Stimulated activated CD4-positive, alpha-beta T cell treated with anti-CD3 and anti-CD28 coated beads, Interleukin-2, amount 100 ng/mL, for 4 hours (primary cell): ENCODE data around the gene NOSTRIN.
"Not testable (repeated sequence)": the region's sequence is repeated elsewhere in the genome, so short reads cannot be mapped to it uniquely, and the experiment has no call there.

Experiments
- DNase-seq: peaks from one replicate; pipeline ENCODE4 v3.0.0-alpha.2; 2020; ENCODE audit warnings: low read depth

The NOSTRIN gene

GRCh38 chr2:168801961-168802858 is at the start of gene NOSTRIN:
Gene NOSTRIN, plus strand, starts transcription at chr2:168802637. Its CDS starts 10 bp downstream, at chr2:168802647.
- no peak for DNase-seq

GRCh38 chr2:168753765-168754329 is 48.6 kb upstream of the NOSTRIN start:
- no peak for DNase-seq

GRCh38 chr2:168757223-168757622 is 45.2 kb upstream of the NOSTRIN start:
- DNase-seq = no peak

- no peak for DNase-seq
Measured at GRCh38 chr2:168758970-168759820, 43.2 kb upstream of the NOSTRIN start.

- DNase-seq = no peak
Measured at GRCh38 chr2:168765401-168765800, 37.0 kb upstream of the NOSTRIN start.

GRCh38 chr2:168766600-168766999 is 35.8 kb upstream of the NOSTRIN start:
- DNase-seq = no peak

GRCh38 chr2:168767258-168767657 is 35.2 kb upstream of the NOSTRIN start:
- no peak for DNase-seq

GRCh38 chr2:168768357-168768756 is 34.1 kb upstream of the NOSTRIN start:
- not testable (repeated sequence) for DNase-seq

- no peak for DNase-seq
Measured at GRCh38 chr2:168770796-168771195, 31.6 kb upstream of the NOSTRIN start.

GRCh38 chr2:168772704-168773103 is 29.7 kb upstream of the NOSTRIN start:
- no peak for DNase-seq

GRCh38 chr2:168773128-168773527 is 29.3 kb upstream of the NOSTRIN start:
- no peak for DNase-seq

- DNase-seq = no peak
Measured at GRCh38 chr2:168773719-168774521, 28.5 kb upstream of the NOSTRIN start.

GRCh38 chr2:168775837-168776236 is 26.6 kb upstream of the NOSTRIN start:
- no peak for DNase-seq

GRCh38 chr2:168780669-168781071 is 21.8 kb upstream of the NOSTRIN start:
- no peak for DNase-seq

- no peak for DNase-seq
Measured at GRCh38 chr2:168781191-168781817, 21.1 kb upstream of the NOSTRIN start.

- no peak for DNase-seq
Measured at GRCh38 chr2:168782271-168782670, 20.2 kb upstream of the NOSTRIN start.

GRCh38 chr2:168784993-168785392 is 17.4 kb upstream of the NOSTRIN start:
- DNase-seq = no peak

- DNase-seq = no peak
Measured at GRCh38 chr2:168787098-168787781, 15.2 kb upstream of the NOSTRIN start.

- no peak for DNase-seq
Measured at GRCh38 chr2:168787782-168788376, 14.6 kb upstream of the NOSTRIN start.

- DNase-seq = no peak
Measured at GRCh38 chr2:168789776-168790175, 12.7 kb upstream of the NOSTRIN start.
